Adrenal gland (tissue), 12 donors: ENCODE measurements around the gene NCCRP1. TPM values are rescaled to one million over a fixed set of nuclear protein-coding genes. Genes with fewer than 3 reads are reported as not detected.

Experiments used
- DNase-seq, 7 donors: peaks; one replicate each; pipeline ENCODE4 v3.0.0-alpha.2; 2019 to 2020
- H3K27ac ChIP-seq, 5 donors: fragments of 200-600 bp; sonication (generic) in 4 of 5; 1 replicate in 3 of 5; 2 replicates in 2 of 5; pipeline versions ENCODE4 v1.5.1 to v1.8.0; 2016 to 2020; ENCODE audit warnings: mild to moderate bottlenecking in 1 of 5
- H3K27me3 ChIP-seq: fragments of 200-600 bp; 2 replicates; pipeline ENCODE4 v1.8.0; 2021
- H3K36me3 ChIP-seq, 2 donors: fragments of 200-600 bp; replicated peaks in 1 of 2; 1 replicate in 1 of 2; 2 replicates in 1 of 2; pipeline versions ENCODE4 v1.5.1 to v1.8.0; 2018 to 2022
- H3K4me1 ChIP-seq, 2 donors: fragments of 200-600 bp; replicated peaks in 1 of 2; 1 replicate in 1 of 2; 2 replicates in 1 of 2; pipeline versions ENCODE4 v1.5.1 to v1.8.0; 2018 to 2021
- H3K4me3 ChIP-seq, 4 donors: fragments of 200-600 bp; sonication (generic) in 3 of 4; one replicate each; pipeline ENCODE4 v1.5.1; 2016 to 2018
- H3K9me3 ChIP-seq, 3 donors: fragments of 200-600 bp; sonication (generic) in 1 of 3; replicated peaks in 1 of 3; 1 replicate in 2 of 3; 2 replicates in 1 of 3; pipeline versions ENCODE4 v1.5.1 to v1.8.0; 2016 to 2021
- CTCF ChIP-seq, 6 experiments: fragments of 450-650 bp in 4 of 6; fragments of 200-600 bp in 2 of 6; sonication (generic) in 1 of 6; IDR thresholded peaks; 1 replicate in 5 of 6; 2 replicates in 1 of 6; pipeline versions ENCODE4 v1.5.1 to v1.8.0; 2016 to 2021; ENCODE audit warnings: antibody characterized with exemption in 6 of 6, mild to moderate bottlenecking in 2 of 6, moderate library complexity in 1 of 6
- POLR2A ChIP-seq, 2 donors: fragments of 450-650 bp; IDR thresholded peaks; one replicate each; pipeline ENCODE4 v1.6.1; 2017; ENCODE audit warnings: antibody characterized with exemption in 2 of 2, mild to moderate bottlenecking in 2 of 2, moderate library complexity in 1 of 2
- WGBS, 4 donors: extraction: QIAGEN DNeasy Blood & Tissue Kit in 2 of 4; methylation state at CpG; one replicate each; pipeline versions ENCODE4 v1.1.5 to v1.1.7; 2013 to 2017; 5-methylcytosine and 5-hydroxymethylcytosine counted together
- intact Hi-C, 2 donors: fragments of 100-400 bp; cut with DNase I; formaldehyde crosslinking; loops; one replicate each; pipeline versions ENCODE4 v1.14.1 to v1.15.0; 2022 to 2023
- polyA plus RNA-seq, 3 donors: library from polyadenylated mRNA; stranded (reverse); fragments of 200-250 nt in 2 of 3; fragments of 350-450 nt in 1 of 3; fragmentation: Illumina TruSeq in 1 of 3; extraction: RNeasy Lipid Tissue Mini Kit (QIAGEN cat#74804) in 1 of 3; gene quantifications; one replicate each; pipeline ENCODE4 v1.2.3, GENCODE V29; 2013 to 2014
- total RNA-seq, 9 donors: library from RNA; depleted of rRNA in 4 of 9; stranded (reverse); fragments of >200 nt in 4 of 9; fragments of 120-200 nt in 1 of 9; fragmentation: NEBNext Ultra II Directional in 1 of 9; extraction: Animal tissue kit (Norgen Biotek cat#: 25700) in 1 of 9; gene quantifications; one replicate each; pipeline versions ENCODE4 v1.1.0 to v1.2.4, GENCODE V29; 2013 to 2023
- donor health status: healthy with polysubstance abuse.
- donor health status: Bipolar disorder and iron deficiency.
- donor health status: DM: yes; HTN: yes; CAD: no.
- donor health status: DM: no; HTN: no; CAD: no.
- donor health status: DM: no; HTN: no; CAD: no.
- donor health status: DM: yes; HTN: yes; CAD: no.

NCCRP1 gene
- total and polyA plus RNA-seq, 12 donors, result 0.10 to 0.78 (median 0.11) TPM; not detected in 7

- intact Hi-C loops, result no loop called here
- Histone ChIP-seq H3K4me3 (no peak overlapping the region), H3K27me3 (no peaks in the 10 kb centered on the region), H3K36me3 (peaks cover 0 to 10% of the 10 kb centered on the region in 2 donors), H3K9me3 (no peaks in the 10 kb centered on the region), H3K4me1 (no peaks in the 10 kb centered on the region), H3K27ac (no peak overlapping the region)
- TF ChIP-seq POLR2A (IDR thresholded peaks at IDR 0.05), result no peak
- no peak for TF ChIP-seq CTCF (IDR thresholded peaks at IDR 0.05)
- WGBS, 4 donors, result 86 to 92% (median 89%) methylated on average over 8 of the region's 8 CpGs
- DNase-seq, result no peak
These were observed 13.7 kb upstream of the NCCRP1 start for GRCh38 chr19:39183104-39183503.

GRCh38 chr19:39186391-39186790, 10.4 kb upstream of the NCCRP1 start:
- 84 to 90% (median 88%) methylated on average over 8 of the region's 8 CpGs for WGBS, 4 donors
- no peak overlapping the region for H3K4me3 ChIP-seq
- H3K9me3 ChIP-seq, result no peaks in the 10 kb centered on the region
- no peaks in the 10 kb centered on the region for H3K4me1 ChIP-seq
- H3K36me3 ChIP-seq, result no peaks in the 10 kb centered on the region
- DNase-seq, result no peak
- H3K27me3 ChIP-seq, result no peaks in the 10 kb centered on the region
- TF ChIP-seq POLR2A (IDR thresholded peaks at IDR 0.05), result no peak
- no peak for TF ChIP-seq CTCF (IDR thresholded peaks at IDR 0.05)
- no peak overlapping the region for H3K27ac ChIP-seq
- intact Hi-C loops, result loop anchor here (5.0 kb wide), 2 partner anchors 59 to 64 kb away; partner anchors contain the start of gene PAK4 (in 1 of the 2)

- intact Hi-C loops, result loop anchor here (5.0 kb wide), 2 partner anchors 60 to 65 kb away; partner anchors contain the start of gene PAK4 (in 1 of the 2)
These were observed 9.2 kb upstream of the NCCRP1 start for GRCh38 chr19:39187552-39187943.

GRCh38 chr19:39188960-39189359, 7.8 kb upstream of the NCCRP1 start:
- DNase-seq, result no peak
- Histone ChIP-seq H3K27me3 (no peaks in the 10 kb centered on the region), H3K36me3 (no peaks in the 10 kb centered on the region), H3K27ac (no peak overlapping the region), H3K4me3 (no peak overlapping the region), H3K9me3 (no peaks in the 10 kb centered on the region), H3K4me1 (no peaks in the 10 kb centered on the region)
- intact Hi-C loops, result loop anchor here (5.0 kb wide), 2 partner anchors 62 to 67 kb away; partner anchors contain the start of gene PAK4 (in 1 of the 2)
- TF ChIP-seq POLR2A (IDR thresholded peaks at IDR 0.05), result no peak
- no peak for TF ChIP-seq CTCF (IDR thresholded peaks at IDR 0.05)
- WGBS, 4 donors, result 50 to 60% (median 55%) methylated on average over 6 of the region's 6 CpGs

More at GRCh38 chr19:39187552-39187943, 9.2 kb upstream of the NCCRP1 start:
- H3K9me3 ChIP-seq, result no peaks in the 10 kb centered on the region
- H3K36me3 ChIP-seq, result no peaks in the 10 kb centered on the region
- DNase-seq, result no peak
- TF ChIP-seq POLR2A (IDR thresholded peaks at IDR 0.05) (no peak), CTCF (IDR thresholded peaks at IDR 0.05) (peak in 2 of 6 experiments; percentile 14 to 22)
- no peak overlapping the region for H3K27ac ChIP-seq
- H3K4me3 ChIP-seq, result no peak overlapping the region
- no peaks in the 10 kb centered on the region for H3K4me1 ChIP-seq
- WGBS, 4 donors, result 32 to 51% (median 45%) methylated on average over 3 to 8 of the region's 8 CpGs
- H3K27me3 ChIP-seq, result no peaks in the 10 kb centered on the region
